ENCODE measurements around the gene PAQR3. TPM values are rescaled to one million over a fixed set of nuclear protein-coding genes. Genes with fewer than 3 reads are reported as not detected.

The PAQR3 gene
- total and polyA plus RNA-seq, 10 donors = 3.4 to 14.5 (median 7.6) TPM

GRCh38 chr4:78901882-78902281 lies 37.4 kb downstream of the PAQR3 start:
- Histone ChIP-seq H3K9me3 (no peaks in the 10 kb centered on the region), H3K27me3 (replicated peaks in 1 of 7) (no peaks in the 10 kb centered on the region), H3K4me1 (no peaks in the 10 kb centered on the region), H3K4me3 (no peak overlapping the region), H3K36me3 (peaks cover 0 to 20% (median 7%) of the 10 kb centered on the region in 6 donors), H3K27ac (no peak overlapping the region)
- DNase-seq = no peak
- 77 to 90% (median 85%) methylated on average over 2 of the region's 2 CpGs for WGBS, 5 donors
- TF ChIP-seq POLR2AphosphoS5 (IDR thresholded peaks at IDR 0.05) = no peak
- TF ChIP-seq POLR2A (IDR thresholded peaks at IDR 0.05) = no peak
- TF ChIP-seq CTCF (IDR thresholded peaks at IDR 0.05 in 8 of 11, conservative IDR thresholded peaks at IDR 0.05 in 3 of 11) = no peak
- intact Hi-C loops (cut with DNase I; ENCODE audit: low total_unique reads) = no loop called here

- intact Hi-C loops (cut with DNase I; ENCODE audit: low total_unique reads) = no loop called here
- peaks cover 0 to 44% (median 18%) of the 10 kb centered on the region in 6 donors for H3K36me3 ChIP-seq
- no peak overlapping the region for H3K27ac ChIP-seq
- no peaks in the 10 kb centered on the region for H3K27me3 ChIP-seq (replicated peaks in 1 of 7)
- H3K4me1 ChIP-seq = no peaks in the 10 kb centered on the region
- no peak overlapping the region for H3K4me3 ChIP-seq
- DNase-seq = no peak
- H3K9me3 ChIP-seq = no peaks in the 10 kb centered on the region
- TF ChIP-seq POLR2AphosphoS5 (IDR thresholded peaks at IDR 0.05) = no peak
- TF ChIP-seq CTCF (IDR thresholded peaks at IDR 0.05 in 8 of 11, conservative IDR thresholded peaks at IDR 0.05 in 3 of 11) = no peak
- no peak for TF ChIP-seq POLR2A (IDR thresholded peaks at IDR 0.05)
Measured at GRCh38 chr4:78899302-78899701, 39.9 kb downstream of the PAQR3 start.

DNA sequence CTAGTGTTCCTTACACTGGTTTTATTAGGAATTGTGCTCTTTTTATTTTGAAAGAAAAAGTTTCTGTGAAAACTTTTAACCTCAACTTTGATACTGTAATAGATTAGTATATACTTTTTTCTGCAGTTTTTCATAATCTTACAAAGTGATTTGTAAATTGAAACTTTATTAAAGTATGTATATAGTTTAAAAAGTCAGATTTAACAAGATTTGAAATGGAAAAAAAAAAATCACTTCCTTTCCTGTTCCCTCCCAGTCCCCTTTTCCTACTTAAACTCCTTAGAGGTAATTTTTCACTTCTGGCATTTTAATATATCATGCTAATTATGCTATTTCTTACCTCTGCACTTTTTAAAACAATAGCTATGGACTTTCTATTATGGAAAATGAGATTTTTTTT lies 49.3 kb downstream of the PAQR3 start:
- H3K36me3 ChIP-seq = peaks cover 0 to 81% (median 40%) of the 10 kb centered on the region in 6 donors
- H3K4me1 ChIP-seq = peaks cover 0 to 10% (median 0%) of the 10 kb centered on the region in 6 donors
- no peaks in the 10 kb centered on the region for H3K27me3 ChIP-seq (replicated peaks in 1 of 7)
- DNase-seq = no peak
- H3K4me3 ChIP-seq = no peak overlapping the region
- TF ChIP-seq POLR2AphosphoS5 (IDR thresholded peaks at IDR 0.05) = no peak
- no peak for TF ChIP-seq POLR2A (IDR thresholded peaks at IDR 0.05)
- no peak for TF ChIP-seq CTCF (IDR thresholded peaks at IDR 0.05 in 8 of 11, conservative IDR thresholded peaks at IDR 0.05 in 3 of 11)
- intact Hi-C loops (cut with DNase I; ENCODE audit: low total_unique reads) = no loop called here
- no peak overlapping the region for H3K27ac ChIP-seq
- no peaks in the 10 kb centered on the region for H3K9me3 ChIP-seq

DNA sequence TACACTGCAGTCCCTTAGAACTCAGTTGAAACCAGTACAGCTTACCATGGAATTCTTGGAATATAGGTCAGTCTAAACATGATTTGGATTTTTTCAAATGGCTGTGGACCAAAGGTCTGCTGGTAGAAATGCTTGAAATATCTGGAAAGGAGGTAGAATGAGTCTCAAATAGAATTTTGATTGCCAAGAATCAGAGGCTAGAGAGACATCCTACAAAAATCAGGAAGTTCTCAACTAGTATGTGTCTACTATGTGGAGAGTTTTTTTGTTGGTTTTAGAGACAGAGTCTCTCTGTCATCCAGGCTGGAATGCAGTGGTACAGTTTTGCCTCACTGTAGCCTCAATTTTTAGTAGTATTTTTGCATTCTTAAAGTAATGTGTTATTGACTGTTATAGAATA lies 53.6 kb downstream of the PAQR3 start:
- intact Hi-C loops (cut with DNase I; ENCODE audit: low total_unique reads) = no loop called here
- peaks cover 0 to 17% (median 2%) of the 10 kb centered on the region in 6 donors for H3K4me1 ChIP-seq
- no peaks in the 10 kb centered on the region for H3K27me3 ChIP-seq (replicated peaks in 1 of 7)
- TF ChIP-seq CTCF (IDR thresholded peaks at IDR 0.05 in 8 of 11, conservative IDR thresholded peaks at IDR 0.05 in 3 of 11) (no peak), POLR2AphosphoS5 (IDR thresholded peaks at IDR 0.05) (no peak), POLR2A (IDR thresholded peaks at IDR 0.05) (no peak)
- H3K9me3 ChIP-seq = no peaks in the 10 kb centered on the region
- no peak overlapping the region for H3K4me3 ChIP-seq
- peaks cover 0 to 70% (median 28%) of the 10 kb centered on the region in 6 donors for H3K36me3 ChIP-seq
- no peak for DNase-seq
- no peak overlapping the region for H3K27ac ChIP-seq
